ENCODE measurements around the gene MIXL1.
"Not testable (repeated sequence)": the region's sequence is repeated elsewhere in the genome, so short reads cannot be mapped to it uniquely, and the experiment has no call there.

The MIXL1 gene

GRCh38 chr1:226201029-226201593 is 22.4 kb upstream of the MIXL1 start:
- H3K4me3 ChIP-seq (ENCODE audit: low read depth, low read length) = no peak overlapping the region
- no peaks in the 10 kb centered on the region for H3K36me3 ChIP-seq (ENCODE audit: insufficient read depth, low read length)
- 0 out of 2 replicates have a peak, but pooled peaks cover 5% of the 10 kb centered on the region for H3K27me3 ChIP-seq (ENCODE audit: insufficient read depth, low read length)
- no peaks in the 10 kb centered on the region for H3K4me1 ChIP-seq (ENCODE audit: control insufficient read depth, insufficient read depth, low read length, unreplicated experiment)
- no peaks in the 10 kb centered on the region for H3K79me2 ChIP-seq (ENCODE audit: control insufficient read depth, insufficient read depth, low read length, unreplicated experiment)
- H2AFZ ChIP-seq (ENCODE audit: low read length, unreplicated experiment) = no peak overlapping the region
- H3K27ac ChIP-seq (ENCODE audit: low read depth, low read length) = no peak overlapping the region

- Histone ChIP-seq H2AFZ (ENCODE audit: low read length, unreplicated experiment) (no peak overlapping the region), H3K4me1 (ENCODE audit: control insufficient read depth, insufficient read depth, low read length, unreplicated experiment) (no peaks in the 10 kb centered on the region), H3K27me3 (ENCODE audit: insufficient read depth, low read length) (0 out of 2 replicates have a peak, but pooled peaks cover 5% of the 10 kb centered on the region), H3K27ac (ENCODE audit: low read depth, low read length) (no peak overlapping the region), H3K36me3 (ENCODE audit: insufficient read depth, low read length) (no peaks in the 10 kb centered on the region), H3K4me3 (ENCODE audit: low read depth, low read length) (no peak overlapping the region), H3K79me2 (ENCODE audit: control insufficient read depth, insufficient read depth, low read length, unreplicated experiment) (no peaks in the 10 kb centered on the region)
Measured at GRCh38 chr1:226202246-226202645, 21.2 kb upstream of the MIXL1 start.

- not testable (repeated sequence) for H3K4me1 ChIP-seq (ENCODE audit: control insufficient read depth, insufficient read depth, low read length, unreplicated experiment)
Measured at GRCh38 chr1:226202666-226203065, 20.8 kb upstream of the MIXL1 start.

GRCh38 chr1:226203240-226203639 is 20.2 kb upstream of the MIXL1 start:
- Histone ChIP-seq H3K4me1 (ENCODE audit: control insufficient read depth, insufficient read depth, low read length, unreplicated experiment) (no peaks in the 10 kb centered on the region), H3K27me3 (ENCODE audit: insufficient read depth, low read length) (0 out of 2 replicates have a peak, but pooled peaks cover 5% of the 10 kb centered on the region), H3K79me2 (ENCODE audit: control insufficient read depth, insufficient read depth, low read length, unreplicated experiment) (no peaks in the 10 kb centered on the region), H3K4me3 (ENCODE audit: low read depth, low read length) (no peak overlapping the region), H3K27ac (ENCODE audit: low read depth, low read length) (no peak overlapping the region), H3K36me3 (ENCODE audit: insufficient read depth, low read length) (no peaks in the 10 kb centered on the region), H2AFZ (ENCODE audit: low read length, unreplicated experiment) (no peak overlapping the region)

More at GRCh38 chr1:226202666-226203065, 20.8 kb upstream of the MIXL1 start:
- not testable (repeated sequence) for H3K79me2 ChIP-seq (ENCODE audit: control insufficient read depth, insufficient read depth, low read length, unreplicated experiment); H3K27ac ChIP-seq (ENCODE audit: low read depth, low read length); H3K4me3 ChIP-seq (ENCODE audit: low read depth, low read length); H3K27me3 ChIP-seq (ENCODE audit: insufficient read depth, low read length); H3K36me3 ChIP-seq (ENCODE audit: insufficient read depth, low read length); H2AFZ ChIP-seq (ENCODE audit: low read length, unreplicated experiment)

DNA sequence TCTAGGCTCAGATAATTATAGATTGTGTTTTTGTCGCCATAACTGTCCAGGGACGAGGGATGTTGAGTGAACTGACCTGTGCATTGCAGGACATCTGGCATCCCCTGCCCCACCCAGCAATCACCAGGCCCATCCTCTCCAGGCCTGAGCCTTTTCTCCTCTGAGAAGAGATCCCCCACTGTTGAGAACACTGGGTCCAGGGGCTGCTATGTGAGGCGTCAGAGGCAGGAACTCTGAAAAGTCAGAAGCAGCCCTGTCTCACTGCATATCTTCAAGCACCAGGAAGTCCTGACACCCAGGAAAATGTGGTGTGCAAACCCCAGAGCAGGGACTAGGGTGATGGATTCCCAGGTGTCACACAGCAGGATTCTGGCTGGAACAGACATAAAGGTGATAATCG is 19.8 kb upstream of the MIXL1 start:
- Histone ChIP-seq H3K79me2 (ENCODE audit: control insufficient read depth, insufficient read depth, low read length, unreplicated experiment) (no peaks in the 10 kb centered on the region), H3K4me3 (ENCODE audit: low read depth, low read length) (no peak overlapping the region), H3K27me3 (ENCODE audit: insufficient read depth, low read length) (0 out of 2 replicates have a peak, but pooled peaks cover 5% of the 10 kb centered on the region), H2AFZ (ENCODE audit: low read length, unreplicated experiment) (no peak overlapping the region), H3K4me1 (ENCODE audit: control insufficient read depth, insufficient read depth, low read length, unreplicated experiment) (no peaks in the 10 kb centered on the region), H3K27ac (ENCODE audit: low read depth, low read length) (no peak overlapping the region), H3K36me3 (ENCODE audit: insufficient read depth, low read length) (no peaks in the 10 kb centered on the region)

- no peak overlapping the region for H3K4me3 ChIP-seq (ENCODE audit: low read depth, low read length)
- H3K36me3 ChIP-seq (ENCODE audit: insufficient read depth, low read length) = no peaks in the 10 kb centered on the region
- H3K27me3 ChIP-seq (ENCODE audit: insufficient read depth, low read length) = 0 out of 2 replicates have a peak, but pooled peaks cover 5% of the 10 kb centered on the region
- H3K4me1 ChIP-seq (ENCODE audit: control insufficient read depth, insufficient read depth, low read length, unreplicated experiment) = no peaks in the 10 kb centered on the region
- no peak overlapping the region for H2AFZ ChIP-seq (ENCODE audit: low read length, unreplicated experiment)
- no peak overlapping the region for H3K27ac ChIP-seq (ENCODE audit: low read depth, low read length)
- H3K79me2 ChIP-seq (ENCODE audit: control insufficient read depth, insufficient read depth, low read length, unreplicated experiment) = no peaks in the 10 kb centered on the region
Measured at GRCh38 chr1:226204198-226204597, 19.3 kb upstream of the MIXL1 start.

DNA sequence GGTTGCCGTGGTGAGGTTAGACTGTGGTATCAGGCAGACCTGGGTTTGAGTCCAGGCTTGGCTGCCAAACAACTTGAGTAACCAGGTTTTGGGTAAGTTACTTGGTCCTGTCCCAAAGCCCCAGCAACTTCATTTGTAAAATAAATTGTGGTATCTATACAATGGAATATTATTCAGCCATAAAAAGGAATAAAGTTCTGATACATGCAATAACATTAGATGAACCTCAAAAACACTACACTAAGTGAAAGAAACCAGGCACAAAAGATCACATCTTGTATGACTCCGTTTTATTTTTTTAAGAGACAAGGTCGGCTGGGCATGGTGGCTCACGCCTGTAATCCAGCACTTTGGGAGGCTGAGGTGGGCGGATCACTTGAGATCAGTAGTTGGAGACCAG is 16.4 kb upstream of the MIXL1 start:
- H3K27me3 ChIP-seq (ENCODE audit: insufficient read depth, low read length) = no peaks in the 10 kb centered on the region; the same call in 1 of the 2 replicates
- H2AFZ ChIP-seq (ENCODE audit: low read length, unreplicated experiment) = no peak overlapping the region

DNA sequence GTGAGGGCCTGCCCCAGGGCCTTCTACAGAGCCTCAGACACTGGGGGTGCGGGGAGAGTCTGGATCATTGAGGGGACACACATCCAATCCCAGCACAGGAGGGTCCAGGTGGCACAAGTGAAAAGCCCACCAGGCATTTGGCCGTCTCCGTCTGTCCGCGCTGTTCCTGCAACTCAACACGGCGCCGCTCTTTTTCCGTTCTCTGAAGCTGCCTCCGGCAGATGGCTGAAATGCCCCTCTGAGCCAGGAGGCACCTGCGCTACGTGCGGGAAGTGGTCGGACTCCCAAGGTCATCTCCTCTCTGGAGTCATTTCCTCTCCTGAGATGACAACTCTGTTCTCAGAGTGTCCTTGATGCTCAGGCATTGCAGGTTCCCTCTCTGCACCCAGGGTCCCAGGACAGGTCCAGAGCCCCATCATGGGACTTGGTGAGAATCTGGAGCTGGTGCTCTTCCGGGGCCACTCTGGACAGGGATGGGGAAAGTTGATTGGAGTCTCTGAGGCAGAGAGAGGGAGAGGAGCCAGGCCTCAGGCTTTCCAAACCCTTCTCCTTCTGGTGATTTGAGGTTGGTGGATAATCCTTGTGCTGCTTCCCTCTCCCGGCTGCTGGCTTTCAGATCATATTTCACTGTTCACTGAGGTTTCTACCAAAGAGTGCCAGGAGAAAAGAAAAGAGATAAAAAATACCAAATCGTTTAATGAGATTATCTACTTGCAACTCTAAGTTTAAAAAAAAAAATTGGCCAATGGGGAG is 14.0 kb upstream of the MIXL1 start:
- H3K27ac ChIP-seq (ENCODE audit: low read depth, low read length) = no peak overlapping the region
- no peaks in the 10 kb centered on the region for H3K4me1 ChIP-seq (ENCODE audit: control insufficient read depth, insufficient read depth, low read length, unreplicated experiment)
- H3K36me3 ChIP-seq (ENCODE audit: insufficient read depth, low read length) = no peaks in the 10 kb centered on the region
- no peak overlapping the region for H2AFZ ChIP-seq (ENCODE audit: low read length, unreplicated experiment)
- H3K79me2 ChIP-seq (ENCODE audit: control insufficient read depth, insufficient read depth, low read length, unreplicated experiment) = no peaks in the 10 kb centered on the region
- no peak overlapping the region for H3K4me3 ChIP-seq (ENCODE audit: low read depth, low read length)
- H3K27me3 ChIP-seq (ENCODE audit: insufficient read depth, low read length) = no peaks in the 10 kb centered on the region; the same call in 1 of the 2 replicates

More for the DNA sequence above, 16.4 kb upstream of the MIXL1 start:
- no peak overlapping the region for H3K4me3 ChIP-seq (ENCODE audit: low read depth, low read length)
- H3K27ac ChIP-seq (ENCODE audit: low read depth, low read length) = no peak overlapping the region
- H3K4me1 ChIP-seq (ENCODE audit: control insufficient read depth, insufficient read depth, low read length, unreplicated experiment) = no peaks in the 10 kb centered on the region
- no peaks in the 10 kb centered on the region for H3K79me2 ChIP-seq (ENCODE audit: control insufficient read depth, insufficient read depth, low read length, unreplicated experiment)
- no peaks in the 10 kb centered on the region for H3K36me3 ChIP-seq (ENCODE audit: insufficient read depth, low read length)

DNA sequence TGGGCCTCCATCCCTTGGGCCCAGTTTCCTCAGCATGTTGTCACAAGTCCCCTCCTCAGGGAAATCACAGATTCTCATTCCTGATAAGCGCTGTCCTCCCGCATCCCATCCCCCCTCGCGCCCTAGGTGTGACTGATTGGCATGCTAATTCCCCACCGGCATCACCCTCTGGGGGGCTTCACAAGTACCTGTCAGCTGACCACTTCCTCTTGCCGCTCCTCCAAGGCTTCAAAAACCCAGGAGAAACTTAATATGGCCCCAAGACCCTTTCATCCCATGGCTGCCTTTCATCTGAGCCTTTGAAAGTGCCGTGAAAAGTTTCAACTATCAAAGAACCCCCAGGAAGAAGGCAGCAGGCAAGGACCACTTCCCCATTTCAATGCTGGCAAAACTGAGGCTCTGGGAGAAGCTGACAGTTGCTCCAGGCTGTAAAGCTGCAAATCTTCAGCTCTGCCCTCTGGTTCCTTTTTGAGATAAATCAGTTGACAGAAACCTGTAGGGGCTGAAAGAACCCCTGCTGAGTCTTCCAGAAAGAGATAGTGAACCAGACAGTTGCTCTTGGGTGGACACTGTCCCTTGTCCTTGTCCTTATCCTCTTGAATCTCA is 12.8 kb upstream of the MIXL1 start:
- Histone ChIP-seq H3K4me3 (ENCODE audit: low read depth, low read length) (no peak overlapping the region), H3K79me2 (ENCODE audit: control insufficient read depth, insufficient read depth, low read length, unreplicated experiment) (no peaks in the 10 kb centered on the region), H3K36me3 (ENCODE audit: insufficient read depth, low read length) (no peaks in the 10 kb centered on the region), H2AFZ (ENCODE audit: low read length, unreplicated experiment) (no peak overlapping the region), H3K4me1 (ENCODE audit: control insufficient read depth, insufficient read depth, low read length, unreplicated experiment) (no peaks in the 10 kb centered on the region), H3K27me3 (ENCODE audit: insufficient read depth, low read length) (no peaks in the 10 kb centered on the region; the same call in 1 of the 2 replicates), H3K27ac (ENCODE audit: low read depth, low read length) (no peak overlapping the region)

- H3K36me3 ChIP-seq (ENCODE audit: insufficient read depth, low read length) = no peaks in the 10 kb centered on the region
- no peaks in the 10 kb centered on the region; the same call in 1 of the 2 replicates for H3K27me3 ChIP-seq (ENCODE audit: insufficient read depth, low read length)
- H2AFZ ChIP-seq (ENCODE audit: low read length, unreplicated experiment) = no peak overlapping the region
- no peaks in the 10 kb centered on the region for H3K4me1 ChIP-seq (ENCODE audit: control insufficient read depth, insufficient read depth, low read length, unreplicated experiment)
- H3K4me3 ChIP-seq (ENCODE audit: low read depth, low read length) = no peak overlapping the region
- H3K27ac ChIP-seq (ENCODE audit: low read depth, low read length) = no peak overlapping the region
- H3K79me2 ChIP-seq (ENCODE audit: control insufficient read depth, insufficient read depth, low read length, unreplicated experiment) = no peaks in the 10 kb centered on the region
Measured at GRCh38 chr1:226211181-226211821, 12.2 kb upstream of the MIXL1 start.
